BLaER1 (cell line): Measurements from ENCODE around the gene ALG12.
A peak's percentile ranks its signal among the peaks of the same experiment; 100 is the strongest.

ENCODE experiments used
- H3K27ac ChIP-seq: shearing (Covaris generic); formaldehyde crosslinking; 2 replicates; pipeline ENCODE4 v1.8.1; 2022
- H3K27me3 ChIP-seq: shearing (Covaris generic); formaldehyde crosslinking; 2 replicates; pipeline ENCODE4 v1.8.1; 2022
- H3K36me3 ChIP-seq: shearing (Covaris generic); formaldehyde crosslinking; 2 replicates; pipeline ENCODE4 v1.8.1; 2022
- H3K4me1 ChIP-seq: shearing (Covaris generic); formaldehyde crosslinking; 2 replicates; pipeline ENCODE4 v1.8.1; 2022
- H3K4me2 ChIP-seq: shearing (Covaris generic); formaldehyde crosslinking; 2 replicates; pipeline ENCODE4 v1.8.1; 2022
- H3K4me3 ChIP-seq: shearing (Covaris generic); formaldehyde crosslinking; 2 replicates; pipeline ENCODE4 v1.8.1; 2022
- H3K9ac ChIP-seq: shearing (Covaris generic); formaldehyde crosslinking; 2 replicates; pipeline ENCODE4 v1.8.1; 2022
- H3K9me3 ChIP-seq: shearing (Covaris generic); formaldehyde crosslinking; 2 replicates; pipeline ENCODE4 v1.8.1; 2022
- H4K20me1 ChIP-seq: shearing (Covaris generic); formaldehyde crosslinking; 2 replicates; pipeline ENCODE4 v1.8.1; 2022
- Cebpa-rat ChIP-seq: shearing (Covaris generic); IDR thresholded peaks from 2 replicates; pipeline ENCODE4 v1.8.1; 2022

ALG12 gene

DNA sequence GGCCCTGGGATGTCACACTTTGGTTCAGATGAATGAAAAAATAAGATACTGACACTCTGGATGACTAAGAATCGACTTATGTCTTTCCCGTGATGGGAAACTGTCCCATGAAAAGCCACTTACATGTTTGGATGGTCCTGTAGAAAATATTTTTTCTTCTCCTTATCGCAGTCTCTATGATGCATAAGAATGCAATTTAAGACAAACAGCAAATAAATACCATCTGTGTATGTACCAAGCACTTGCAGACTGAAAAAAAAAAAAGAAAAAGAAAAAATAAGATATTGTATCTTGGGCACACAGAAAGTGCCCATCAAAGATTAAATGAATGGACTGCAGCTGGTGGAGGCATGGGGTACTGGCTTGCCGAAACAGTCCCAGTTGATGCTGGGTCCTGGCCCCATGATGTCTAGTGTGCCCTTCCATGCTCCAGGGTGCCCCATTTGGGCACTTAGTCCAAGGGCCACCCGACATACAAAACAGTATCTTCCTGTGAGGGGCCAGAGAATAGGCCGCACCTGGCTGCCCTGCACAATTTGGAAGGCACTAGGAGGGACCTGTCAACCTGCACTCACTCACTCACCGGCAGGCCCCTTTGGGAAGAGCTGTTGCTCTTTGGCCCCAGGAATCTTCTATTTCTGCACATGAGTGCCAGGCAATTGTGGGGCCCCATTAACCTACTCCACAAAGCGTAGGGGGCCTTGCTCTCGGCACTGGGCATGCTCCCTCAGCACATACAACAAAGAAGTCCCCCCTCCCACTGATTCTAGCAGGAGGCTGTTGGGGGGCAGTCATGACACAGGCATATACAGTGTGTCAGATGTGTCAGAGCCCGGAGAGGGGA is 67.1 kb downstream of the ALG12 start:
- no peaks in the 10 kb centered on the region for H3K9me3 ChIP-seq
- H3K27ac ChIP-seq: no peak overlapping the region
- no peak overlapping the region for H3K4me3 ChIP-seq
- peaks cover 57% of the 10 kb centered on the region for H3K27me3 ChIP-seq
- peak overlapping the region; percentile 98 for H3K4me2 ChIP-seq
- H4K20me1 ChIP-seq: peaks cover 31% of the 10 kb centered on the region
- peaks cover 58% of the 10 kb centered on the region for H3K4me1 ChIP-seq
- no peak overlapping the region for H3K9ac ChIP-seq
- 0 out of 2 replicates have a peak, but pooled peaks cover 1% of the 10 kb centered on the region for H3K36me3 ChIP-seq
- TF ChIP-seq Cebpa-rat: no peak
